Urinary bladder (tissue), 4 donors: Measurements from ENCODE around the gene PRKCG. TPM values are rescaled to one million over a fixed set of nuclear protein-coding genes. Genes with fewer than 3 reads are reported as not detected.
"Not testable (repeated sequence)": the region's sequence is repeated elsewhere in the genome, so short reads cannot be mapped to it uniquely, and the experiment has no call there.

Source experiments
- DNase-seq: peaks from one replicate; pipeline ENCODE4 v3.0.0-alpha.2; 2015; ENCODE audit errors: extremely low spot score
- H3K27ac ChIP-seq: one replicate; pipeline ENCODE4 v1.5.1; 2013; ENCODE audit warnings: low read depth, mild to moderate bottlenecking, moderate library complexity
- H3K36me3 ChIP-seq: one replicate; pipeline ENCODE4 v1.6.1; 2013; ENCODE audit warnings: mild to moderate bottlenecking, moderate library complexity; ENCODE audit not compliant: insufficient read depth
- H3K4me1 ChIP-seq: one replicate; pipeline ENCODE4 v1.6.1; 2013; ENCODE audit warnings: mild to moderate bottlenecking, moderate library complexity; ENCODE audit not compliant: insufficient read depth
- H3K4me3 ChIP-seq: one replicate; pipeline ENCODE4 v1.5.1; 2013; ENCODE audit warnings: low read depth, low read length
- WGBS: extraction: QIAGEN DNeasy Blood & Tissue Kit; methylation state at CpG from one replicate; pipeline ENCODE4 v1.1.7; 2013; 5-methylcytosine and 5-hydroxymethylcytosine counted together
- polyA plus RNA-seq: library from polyadenylated mRNA; stranded (reverse); fragments of 200-250 nt; gene quantifications from one replicate; pipeline ENCODE4 v1.2.3, GENCODE V29; 2013
- total RNA-seq: library from RNA; depleted of rRNA; stranded (reverse); fragments of >200 nt; gene quantifications from one replicate; pipeline ENCODE4 v1.2.3, GENCODE V29; 2014
- donor health status: healthy with polysubstance abuse.
- donor health status: healthy.

The PRKCG gene
- total and polyA plus RNA-seq, 2 donors = 0.03 to 0.32 TPM

GRCh38 chr19:53948611-53949010, 66.6 kb downstream of the PRKCG start:
- not testable (repeated sequence) for H3K4me3 ChIP-seq, H3K36me3 ChIP-seq, DNase-seq, H3K27ac ChIP-seq, H3K4me1 ChIP-seq
- 87% methylated on average over 5 of the region's 5 CpGs for WGBS

GRCh38 chr19:53951436-53951835, 69.4 kb downstream of the PRKCG start:
- 53% methylated on average over 11 of the region's 11 CpGs for WGBS

GRCh38 chr19:53951947-53952346, 70.0 kb downstream of the PRKCG start:
- no peak overlapping the region for H3K27ac ChIP-seq
- 79% methylated on average over 9 of the region's 9 CpGs for WGBS
- H3K4me1 ChIP-seq = no peaks in the 10 kb centered on the region
- H3K4me3 ChIP-seq = no peak overlapping the region
- DNase-seq = no peak
- H3K36me3 ChIP-seq = no peaks in the 10 kb centered on the region

More at GRCh38 chr19:53951436-53951835, 69.4 kb downstream of the PRKCG start:
- Histone ChIP-seq H3K4me1 (no peaks in the 10 kb centered on the region), H3K27ac (no peak overlapping the region), H3K4me3 (no peak overlapping the region), H3K36me3 (no peaks in the 10 kb centered on the region)
- DNase-seq = no peak

GRCh38 chr19:53953383-53953782, 71.4 kb downstream of the PRKCG start:
- Histone ChIP-seq H3K27ac (no peak overlapping the region), H3K4me1 (no peaks in the 10 kb centered on the region), H3K36me3 (no peaks in the 10 kb centered on the region), H3K4me3 (no peak overlapping the region)
- DNase-seq = no peak
- 91% methylated on average over 8 of the region's 8 CpGs for WGBS

Other genes with a start within 250 kb of the PRKCG start
- 0.42 TPM for gene NLRP12, start 57.9 kb upstream of the PRKCG start, total RNA-seq
- 0.18 TPM for gene NLRP12, start 57.9 kb upstream of the PRKCG start, polyA plus RNA-seq
- 31.9 TPM for gene MYADM, start 14.3 kb upstream of the PRKCG start, total RNA-seq
- gene MYADM, start 14.3 kb upstream of the PRKCG start, polyA plus RNA-seq = 271 TPM
- 0.26 TPM for gene CACNG7, start 27.1 kb downstream of the PRKCG start, total RNA-seq
- 0.09 TPM for gene CACNG7, start 27.1 kb downstream of the PRKCG start, polyA plus RNA-seq
- gene CACNG8, start 80.7 kb downstream of the PRKCG start, total RNA-seq = 0.11 TPM
- 0.08 TPM for gene CACNG8, start 80.7 kb downstream of the PRKCG start, polyA plus RNA-seq
- 1.3 TPM for gene CACNG6, start 109.4 kb downstream of the PRKCG start, total RNA-seq
- not detected for gene CACNG6, start 109.4 kb downstream of the PRKCG start, polyA plus RNA-seq
- gene VSTM1, start 181.7 kb downstream of the PRKCG start, total RNA-seq = not detected
- gene VSTM1, start 181.7 kb downstream of the PRKCG start, polyA plus RNA-seq = not detected
- gene TARM1, start 199.2 kb downstream of the PRKCG start, total RNA-seq = not detected
- gene TARM1, start 199.2 kb downstream of the PRKCG start, polyA plus RNA-seq = not detected
- 0.21 TPM for gene OSCAR, start 218.6 kb downstream of the PRKCG start, total RNA-seq
- gene OSCAR, start 218.6 kb downstream of the PRKCG start, polyA plus RNA-seq = 2.3 TPM
- gene NDUFA3, start 220.7 kb downstream of the PRKCG start, total RNA-seq = 11.3 TPM
- 155 TPM for gene NDUFA3, start 220.7 kb downstream of the PRKCG start, polyA plus RNA-seq
- 4.0 TPM for gene TFPT, start 233.5 kb downstream of the PRKCG start, total RNA-seq
- 22.8 TPM for gene TFPT, start 233.5 kb downstream of the PRKCG start, polyA plus RNA-seq
- gene PRPF31, start 233.6 kb downstream of the PRKCG start, total RNA-seq = 22.5 TPM
- 67.7 TPM for gene PRPF31, start 233.6 kb downstream of the PRKCG start, polyA plus RNA-seq